Measurements from ENCODE around the gene DDX23. TPM values are rescaled to one million over a fixed set of nuclear protein-coding genes. Genes with fewer than 3 reads are reported as not detected.

Gene DDX23
- polyA plus RNA-seq, 1 donor from 2014 or later, result 96.5 TPM

Small RNAs within 50 kb of the gene (small RNA-seq; reads per million reads assigned to genes)
- gene RF00019 (0 to 1.2 (median 0) reads per million in 3 experiments), gene RNU6-600P (0 reads per million in 3 experiments)

Other genes starting within 250 kb of the DDX23 start
- 116 and 173 TPM in 2 replicates for gene KANSL2, start 169.9 kb downstream of the DDX23 start, polyA plus RNA-seq
- gene CCNT1, start 135.5 kb downstream of the DDX23 start, polyA plus RNA-seq, result 24.0 and 28.2 TPM in 2 replicates
- 43.1 and 48.2 TPM in 2 replicates for gene ADCY6, start 63.1 kb downstream of the DDX23 start, polyA plus RNA-seq
- 123 and 129 TPM in 2 replicates for gene CACNB3, start 33.7 kb downstream of the DDX23 start, polyA plus RNA-seq
- gene RND1, start 13.7 kb upstream of the DDX23 start, polyA plus RNA-seq, result 1.3 and 5.8 TPM in 2 replicates
- 24.5 and 24.9 TPM in 2 replicates for gene FKBP11, start 73.3 kb upstream of the DDX23 start, polyA plus RNA-seq
- 114 TPM in 2 replicates for gene ARF3, start 105.3 kb upstream of the DDX23 start, polyA plus RNA-seq
- gene WNT10B, start 119.6 kb upstream of the DDX23 start, polyA plus RNA-seq, result 0.92 and 1.2 TPM in 2 replicates
- not detected in 2 replicates for gene WNT1, start 126.2 kb upstream of the DDX23 start, polyA plus RNA-seq
- 0.20 and 0.51 TPM in 2 replicates for gene DDN, start 147.2 kb upstream of the DDX23 start, polyA plus RNA-seq
- gene PRKAG1, start 166.6 kb upstream of the DDX23 start, polyA plus RNA-seq, result 69.0 and 71.0 TPM in 2 replicates
- gene KMT2D, start 208.6 kb upstream of the DDX23 start, polyA plus RNA-seq, result 14.1 and 15.8 TPM in 2 replicates
- gene RHEBL1, start 217.8 kb upstream of the DDX23 start, polyA plus RNA-seq, result 0.68 TPM in 1 of 2 replicates, not detected in the other
- 0.28 and 0.66 TPM in 2 replicates for gene DHH, start 242.6 kb upstream of the DDX23 start, polyA plus RNA-seq